ENCODE measurements around the gene UCHL3.

- TF ChIP-seq POLR2A (IDR thresholded peaks at IDR 0.05), result no peak
- no peak for TF ChIP-seq EP300 (IDR thresholded peaks at IDR 0.05)
Measured at GRCh38 chr13:75541961-75542360, 7.6 kb upstream of the UCHL3 start.

Measured in tibial nerve (tissue), 3 donors.